ENCODE measurements around the gene NPLOC4.
A peak's percentile ranks its signal among the peaks of the same experiment; 100 is the strongest.

The NPLOC4 gene

DNA sequence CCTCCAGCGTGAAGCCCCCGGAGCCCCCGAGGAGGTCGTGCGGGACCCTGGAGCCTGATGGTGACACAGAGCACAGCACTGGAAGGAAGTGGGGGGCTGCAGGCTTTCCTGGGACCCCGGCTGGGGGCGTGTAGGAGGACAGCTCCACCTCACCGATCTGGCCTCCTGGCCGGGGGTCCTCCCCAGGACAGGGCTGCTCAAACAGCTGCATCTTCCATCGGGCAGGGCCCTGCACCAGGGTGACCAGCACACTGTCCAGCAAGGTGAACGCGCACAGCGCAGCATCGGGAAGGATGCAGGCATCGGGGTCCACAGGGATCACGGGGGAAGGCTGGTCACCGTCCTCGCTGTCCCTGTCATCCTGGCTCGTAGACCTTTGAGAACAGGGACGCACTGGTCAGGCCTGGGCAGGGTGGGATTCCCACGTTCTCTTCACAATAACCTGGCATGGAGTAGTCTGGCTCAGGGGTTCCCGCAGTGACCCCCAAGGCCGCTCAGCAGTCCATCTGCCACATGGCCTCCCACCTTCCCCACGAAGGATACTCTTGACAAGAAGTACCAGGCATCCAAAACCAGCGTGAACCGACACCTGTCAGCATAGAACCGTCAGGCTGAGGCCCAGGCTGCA lies 86.0 kb downstream of the NPLOC4 start:
- FAIRE-seq (no peak), DNase-seq (ENCODE audit: insufficient read length, low spot score) (no peak)

GRCh38 chr17:81550285-81550684 lies 86.6 kb downstream of the NPLOC4 start:
- FAIRE-seq (no peak), DNase-seq (ENCODE audit: insufficient read length, low spot score) (no peak)

GRCh38 chr17:81549826-81550225 lies 87.1 kb downstream of the NPLOC4 start:
- DNase-seq (ENCODE audit: insufficient read length, low spot score) = no peak
- FAIRE-seq = no peak

DNA sequence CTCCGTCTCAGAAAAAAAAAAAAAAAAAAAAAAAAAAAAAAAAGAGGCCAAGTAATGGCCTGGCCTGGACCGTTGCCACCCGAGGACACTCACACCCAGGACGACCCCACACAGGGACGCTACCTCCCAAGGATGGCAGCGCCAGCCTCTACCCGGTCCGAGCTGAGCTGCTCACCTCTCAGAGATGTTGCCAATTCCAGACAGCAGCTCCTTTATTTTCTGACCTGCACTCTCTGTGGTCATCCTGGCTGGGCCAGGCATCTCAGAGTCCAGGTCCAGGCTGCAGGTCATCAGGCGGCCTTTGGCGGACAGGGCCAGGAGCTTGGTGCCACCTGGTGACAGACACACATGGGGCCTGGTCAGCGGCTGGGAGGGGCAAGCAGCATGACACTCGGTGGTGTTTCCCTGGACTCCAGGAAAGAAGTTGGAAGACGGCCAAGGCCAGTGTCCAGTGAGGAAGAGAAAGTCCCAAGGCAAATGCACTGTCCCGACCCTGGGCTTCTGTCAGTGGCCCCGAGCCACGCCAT lies 87.8 kb downstream of the NPLOC4 start:
- DNase-seq (ENCODE audit: insufficient read length, low spot score) (no peak), FAIRE-seq (no peak)

- no peak for FAIRE-seq
- no peak for DNase-seq (ENCODE audit: insufficient read length, low spot score)
These were observed 89.3 kb downstream of the NPLOC4 start for GRCh38 chr17:81547614-81547982.

- FAIRE-seq (no peak), DNase-seq (ENCODE audit: insufficient read length, low spot score) (no peak)
These were observed 89.9 kb downstream of the NPLOC4 start for GRCh38 chr17:81546906-81547613.

GRCh38 chr17:81545160-81545949 lies 91.6 kb downstream of the NPLOC4 start:
- DNase-seq (ENCODE audit: insufficient read length, low spot score) (no peak), FAIRE-seq (no peak)

DNA sequence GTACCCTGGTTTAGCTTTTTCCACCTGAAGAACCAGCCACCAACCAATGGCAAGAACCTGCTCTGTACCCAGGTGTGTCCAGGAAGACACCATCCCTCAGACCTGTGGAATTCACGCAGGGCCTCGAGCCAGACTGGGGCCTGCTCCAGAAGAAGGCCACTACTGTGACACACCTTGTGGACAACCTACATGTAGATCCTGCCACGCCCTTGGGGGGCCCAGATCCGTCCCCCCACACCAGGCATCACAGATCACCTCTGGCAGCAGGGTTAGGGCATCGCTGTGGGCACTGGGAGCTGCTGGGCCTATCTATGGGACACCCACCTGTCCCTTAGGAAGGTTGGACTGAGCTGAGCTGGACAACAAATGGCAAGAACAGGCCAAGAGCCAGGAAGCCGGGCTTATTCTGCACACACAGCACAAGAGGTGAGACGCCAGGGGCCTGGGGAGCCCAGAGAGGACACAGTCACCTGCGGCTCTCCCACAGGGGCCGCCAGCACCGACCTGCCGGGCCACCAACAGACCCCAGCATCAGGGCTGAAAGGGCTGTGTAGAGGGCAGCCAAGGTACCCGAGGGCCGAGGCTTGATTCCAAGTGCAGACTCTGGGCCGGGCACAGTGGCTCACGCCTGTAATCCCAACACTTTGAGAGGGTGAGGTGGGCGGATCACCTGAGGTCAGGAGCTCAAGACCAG lies 92.5 kb downstream of the NPLOC4 start:
- FAIRE-seq = no peak

GRCh38 chr17:81543756-81544155 lies 93.2 kb downstream of the NPLOC4 start:
- FAIRE-seq (no peak), DNase-seq (ENCODE audit: insufficient read length, low spot score) (no peak)

More for the DNA sequence above, 92.5 kb downstream of the NPLOC4 start:
- DNase-seq (ENCODE audit: insufficient read length, low spot score) = no peak

DNA sequence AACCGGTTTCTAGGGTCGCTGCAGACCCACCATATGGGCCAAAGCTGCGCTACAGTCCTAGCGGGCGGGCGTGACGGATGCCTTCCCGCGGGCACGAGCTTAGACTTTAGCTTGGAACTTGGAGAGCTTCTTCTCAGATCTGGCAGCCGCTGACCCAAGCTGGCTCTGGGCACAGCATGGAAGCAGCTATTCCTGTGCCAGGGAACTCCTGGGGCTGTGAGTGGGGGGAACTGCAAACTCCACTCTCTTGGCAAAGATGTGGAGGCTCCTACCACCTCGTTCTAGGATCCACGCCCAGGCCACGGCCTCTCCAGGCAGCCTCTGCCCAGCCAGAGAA lies 93.6 kb downstream of the NPLOC4 start:
- DNase-seq (ENCODE audit: insufficient read length, low spot score) = no peak

DNA sequence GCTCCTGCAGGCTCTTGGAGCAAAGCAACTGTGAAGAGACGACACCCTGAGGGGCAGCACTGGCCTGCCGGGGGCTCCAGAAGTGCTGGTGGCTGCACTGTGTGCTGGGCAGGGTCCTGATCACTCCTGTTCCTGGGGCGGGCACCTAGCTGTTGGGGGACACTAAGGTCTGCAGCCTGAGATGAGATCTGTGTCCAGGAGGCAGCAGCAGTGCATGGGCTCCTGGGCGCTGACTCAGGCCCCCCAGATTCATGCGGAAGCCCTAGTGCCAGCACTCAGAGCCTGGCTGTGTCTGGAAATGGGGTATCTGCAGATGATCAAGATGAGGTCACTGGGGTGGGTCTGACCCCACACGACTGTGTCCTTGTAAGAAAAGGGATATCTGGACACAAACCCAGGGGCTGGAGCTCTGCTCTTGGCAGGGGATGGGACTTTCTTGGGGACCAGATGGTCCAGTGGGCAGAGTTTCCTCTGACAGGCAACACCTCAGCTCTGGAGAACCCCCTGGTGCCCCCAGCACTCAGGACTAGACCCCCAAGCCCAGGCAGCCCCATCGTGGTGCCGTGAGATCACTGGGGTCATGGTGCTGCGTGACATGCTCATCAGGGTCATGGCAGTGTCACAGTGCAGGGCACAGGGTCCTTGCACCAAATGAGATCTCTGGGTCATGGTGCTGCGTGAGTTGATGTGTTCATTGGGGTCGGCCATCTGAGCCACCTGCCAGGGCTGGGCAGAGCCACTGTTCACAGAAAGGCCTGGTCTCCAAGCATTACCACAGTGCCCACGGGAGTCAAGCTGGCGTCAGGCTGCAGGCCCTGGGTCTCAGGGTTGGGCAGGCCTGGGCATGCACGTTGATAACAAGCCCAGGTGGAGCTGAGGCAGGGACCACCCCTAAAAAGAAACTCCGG lies 94.2 kb downstream of the NPLOC4 start:
- FAIRE-seq (no peak), DNase-seq (ENCODE audit: insufficient read length, low spot score) (no peak)

More for the DNA sequence above, 93.6 kb downstream of the NPLOC4 start:
- no peak for FAIRE-seq

- DNase-seq (ENCODE audit: insufficient read length, low spot score) = no peak
- no peak for FAIRE-seq
These were observed 95.8 kb downstream of the NPLOC4 start for GRCh38 chr17:81541123-81541522.

DNA sequence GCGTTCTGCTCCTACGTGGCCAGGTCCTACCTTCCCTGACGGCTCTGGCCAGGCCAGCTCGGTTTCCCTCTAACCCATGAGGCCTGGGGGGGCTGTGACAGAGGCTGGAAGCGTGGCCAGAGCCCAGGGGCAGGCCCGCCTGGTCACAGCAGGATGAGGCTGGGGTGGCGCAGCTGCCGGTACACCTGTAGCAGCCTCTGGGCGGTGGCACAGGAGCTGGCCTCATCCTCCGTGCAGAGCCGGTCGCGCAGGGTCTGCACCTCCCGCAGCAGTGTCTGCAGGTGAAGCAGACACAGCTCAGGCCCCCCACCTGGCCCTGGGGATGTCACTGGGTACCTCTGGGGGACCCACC lies 96.3 kb downstream of the NPLOC4 start:
- FAIRE-seq (no peak), DNase-seq (ENCODE audit: insufficient read length, low spot score) (no peak)

DNA sequence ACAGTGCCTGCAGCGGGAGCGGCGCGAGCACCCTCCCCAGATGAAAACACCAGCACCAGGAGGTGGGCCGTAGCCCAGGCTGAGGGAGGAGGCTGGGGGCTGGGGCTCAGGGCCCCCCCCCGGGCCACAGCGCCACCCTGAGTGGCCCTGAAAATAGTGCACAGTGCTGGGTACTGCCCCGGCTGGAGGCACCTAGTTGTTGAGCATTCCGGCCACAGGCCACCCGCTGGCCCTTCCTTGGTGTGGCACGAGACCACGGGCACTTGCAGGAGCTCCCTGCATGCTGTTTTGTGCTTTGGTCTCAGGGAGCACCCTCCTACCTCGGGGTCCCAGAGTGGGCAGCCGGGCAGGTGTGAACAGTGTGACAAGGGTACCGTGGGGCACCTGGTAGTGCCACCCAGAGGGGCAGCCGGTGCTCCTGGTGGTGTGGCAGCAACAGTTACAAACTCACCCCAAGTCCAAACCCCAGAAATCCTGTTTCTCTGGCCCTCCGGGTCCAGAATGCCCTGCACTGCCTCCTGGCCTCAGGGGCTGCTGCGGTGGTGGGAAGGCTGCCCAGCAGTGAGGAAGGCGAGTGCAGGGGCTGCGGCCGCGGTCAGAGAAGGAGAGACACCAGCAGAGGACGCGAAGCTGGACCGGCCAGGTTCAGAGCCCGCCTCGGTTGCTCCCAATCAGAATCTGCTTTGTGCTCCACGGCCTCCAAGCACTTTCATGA lies 96.8 kb downstream of the NPLOC4 start:
- FAIRE-seq (no peak), DNase-seq (ENCODE audit: insufficient read length, low spot score) (no peak)

DNA sequence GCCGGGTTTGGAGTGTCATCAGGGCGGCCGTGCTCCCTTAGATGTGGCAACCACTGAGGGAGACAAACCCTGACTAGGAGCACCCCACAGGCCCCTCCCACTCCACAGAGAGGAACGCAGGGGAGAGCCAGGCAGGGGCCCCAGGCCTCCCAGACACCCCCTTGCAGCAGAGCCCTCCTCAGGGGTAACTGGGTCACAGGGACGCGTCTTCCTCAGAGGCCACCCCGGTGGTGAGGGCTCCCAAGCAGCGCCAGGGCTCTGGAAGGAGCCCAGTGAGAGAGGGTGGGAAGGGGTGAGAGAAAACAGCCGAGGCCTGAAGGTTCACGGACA lies 97.4 kb downstream of the NPLOC4 start:
- FAIRE-seq (no peak), DNase-seq (ENCODE audit: insufficient read length, low spot score) (no peak)

- DNase-seq (ENCODE audit: insufficient read length, low spot score) (no peak), FAIRE-seq (no peak)
These were observed 98.0 kb downstream of the NPLOC4 start for GRCh38 chr17:81538651-81539570.

DNA sequence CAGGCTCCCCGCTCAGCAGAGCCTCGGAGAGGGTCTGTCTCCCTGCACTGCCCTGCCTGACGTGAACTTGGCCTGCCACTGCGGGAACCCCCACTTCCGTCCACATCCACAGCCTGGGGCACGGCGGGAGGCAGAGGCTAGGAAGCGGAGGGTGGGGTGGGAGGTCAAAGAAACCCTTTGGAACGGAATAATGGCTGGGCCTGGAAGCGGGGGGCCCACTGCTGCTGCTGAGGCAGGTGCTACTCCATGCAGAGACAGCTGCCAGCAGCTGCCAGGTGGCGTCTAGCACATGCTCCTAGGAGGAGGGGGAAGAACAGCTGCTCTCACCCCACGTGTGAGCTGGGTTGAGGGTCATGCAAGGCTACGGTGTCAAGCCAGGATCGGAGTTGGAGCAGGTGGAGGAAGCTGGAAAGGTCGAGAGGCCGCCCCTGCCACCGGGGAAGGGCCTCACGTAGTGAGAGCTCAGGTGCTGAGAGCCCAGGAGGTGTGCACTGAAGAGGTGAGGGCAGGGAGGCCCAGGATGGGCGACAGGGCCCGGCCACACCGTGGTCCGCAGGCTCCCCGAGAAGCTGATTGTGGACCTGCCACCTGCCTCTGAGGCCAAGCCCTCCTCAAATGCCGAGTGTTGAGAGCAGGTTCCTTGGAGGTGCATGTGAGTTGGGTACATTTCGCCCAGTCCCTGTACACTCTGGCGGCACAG lies 98.9 kb downstream of the NPLOC4 start:
- DNase-seq (ENCODE audit: insufficient read length, low spot score) = no peak

DNA sequence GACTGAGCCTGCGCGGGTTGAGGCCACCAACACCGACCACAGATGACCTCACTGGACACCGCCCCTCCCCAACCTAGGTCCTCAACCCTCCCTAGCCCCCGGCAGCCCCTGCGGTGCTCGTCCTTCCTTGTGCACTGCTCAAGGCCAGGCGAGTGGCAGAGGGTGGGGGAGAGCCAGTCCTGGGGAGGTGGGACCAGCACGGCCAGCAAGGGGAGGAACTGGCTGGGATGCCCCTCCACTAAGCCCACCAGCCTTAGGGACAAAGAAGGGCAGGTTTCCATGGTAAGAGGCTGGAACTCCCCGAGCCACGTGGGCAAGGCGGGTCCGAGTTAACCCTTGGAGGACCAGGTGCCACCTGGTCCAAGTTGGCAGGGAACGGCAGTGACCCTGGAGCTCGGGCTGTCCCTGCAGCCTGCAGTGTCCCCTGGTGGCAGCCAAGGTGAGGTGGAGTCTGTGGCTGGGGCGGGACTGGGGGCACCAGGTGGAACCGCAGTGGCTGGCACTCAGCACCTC lies 99.5 kb downstream of the NPLOC4 start:
- FAIRE-seq (peak; percentile 13), DNase-seq (ENCODE audit: insufficient read length, low spot score) (peak; percentile 41)

More for the DNA sequence above, 98.9 kb downstream of the NPLOC4 start:
- FAIRE-seq = no peak

Measured in HTR-8/SVneo (cell line).